Measurements from ENCODE around the gene CAMKK2. TPM values are rescaled to one million over a fixed set of nuclear protein-coding genes. Genes with fewer than 3 reads are reported as not detected.

Gene CAMKK2
- total RNA-seq, 1 donor from 2014 or later = 39.3 TPM

DNA sequence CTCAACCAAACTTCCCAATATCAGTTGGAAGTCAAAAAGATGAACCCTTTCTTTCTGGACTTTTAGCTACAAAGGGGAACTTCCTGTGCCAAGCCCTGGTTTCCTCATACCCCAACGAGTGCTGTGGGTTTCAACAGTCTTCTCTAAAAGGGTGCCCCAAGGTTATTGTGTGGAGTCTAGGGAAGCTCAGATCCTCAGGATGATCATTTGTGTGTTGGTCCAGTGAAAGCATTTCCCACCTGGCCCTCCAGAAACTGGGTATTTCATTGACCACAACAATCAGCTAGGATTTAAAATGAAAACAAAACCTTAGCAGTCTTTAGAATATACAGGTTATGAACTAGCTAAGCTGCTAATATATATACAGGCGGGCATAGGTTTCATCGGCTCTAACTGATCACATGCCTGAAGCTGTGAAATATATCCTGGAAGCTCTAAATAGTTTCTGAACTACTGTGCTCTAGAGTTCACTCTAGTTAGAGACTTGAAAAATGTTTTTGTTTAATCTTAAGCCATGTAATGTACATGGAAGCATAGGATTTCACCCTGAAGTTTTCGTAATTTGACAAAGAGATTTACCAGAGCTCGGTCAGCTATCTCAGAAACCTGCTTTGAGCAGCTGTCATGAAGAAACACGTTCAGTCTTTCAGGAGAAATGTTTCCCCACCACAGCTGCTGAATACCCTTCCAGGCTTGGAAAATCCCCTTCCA lies 57.0 kb downstream of the CAMKK2 start:
- Histone ChIP-seq H3K27ac (no peak overlapping the region), H3K36me3 (peaks cover 48% of the 10 kb centered on the region), H3K4me3 (no peak overlapping the region), H3K27me3 (no peaks in the 10 kb centered on the region), H3K4me1 (peaks cover 33% of the 10 kb centered on the region), H3K9me3 (no peaks in the 10 kb centered on the region)
- ATAC-seq = peak; percentile 68
- TF ChIP-seq, protein P1, sequence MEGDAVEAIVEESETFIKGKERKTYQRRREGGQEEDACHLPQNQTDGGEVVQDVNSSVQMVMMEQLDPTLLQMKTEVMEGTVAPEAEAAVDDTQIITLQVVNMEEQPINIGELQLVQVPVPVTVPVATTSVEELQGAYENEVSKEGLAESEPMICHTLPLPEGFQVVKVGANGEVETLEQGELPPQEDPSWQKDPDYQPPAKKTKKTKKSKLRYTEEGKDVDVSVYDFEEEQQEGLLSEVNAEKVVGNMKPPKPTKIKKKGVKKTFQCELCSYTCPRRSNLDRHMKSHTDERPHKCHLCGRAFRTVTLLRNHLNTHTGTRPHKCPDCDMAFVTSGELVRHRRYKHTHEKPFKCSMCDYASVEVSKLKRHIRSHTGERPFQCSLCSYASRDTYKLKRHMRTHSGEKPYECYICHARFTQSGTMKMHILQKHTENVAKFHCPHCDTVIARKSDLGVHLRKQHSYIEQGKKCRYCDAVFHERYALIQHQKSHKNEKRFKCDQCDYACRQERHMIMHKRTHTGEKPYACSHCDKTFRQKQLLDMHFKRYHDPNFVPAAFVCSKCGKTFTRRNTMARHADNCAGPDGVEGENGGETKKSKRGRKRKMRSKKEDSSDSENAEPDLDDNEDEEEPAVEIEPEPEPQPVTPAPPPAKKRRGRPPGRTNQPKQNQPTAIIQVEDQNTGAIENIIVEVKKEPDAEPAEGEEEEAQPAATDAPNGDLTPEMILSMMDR (IDR thresholded peaks at IDR 0.05) = no peak
- intact Hi-C loops (cut with DNase I) = no loop called here
- no peak for DNase-seq

DNA sequence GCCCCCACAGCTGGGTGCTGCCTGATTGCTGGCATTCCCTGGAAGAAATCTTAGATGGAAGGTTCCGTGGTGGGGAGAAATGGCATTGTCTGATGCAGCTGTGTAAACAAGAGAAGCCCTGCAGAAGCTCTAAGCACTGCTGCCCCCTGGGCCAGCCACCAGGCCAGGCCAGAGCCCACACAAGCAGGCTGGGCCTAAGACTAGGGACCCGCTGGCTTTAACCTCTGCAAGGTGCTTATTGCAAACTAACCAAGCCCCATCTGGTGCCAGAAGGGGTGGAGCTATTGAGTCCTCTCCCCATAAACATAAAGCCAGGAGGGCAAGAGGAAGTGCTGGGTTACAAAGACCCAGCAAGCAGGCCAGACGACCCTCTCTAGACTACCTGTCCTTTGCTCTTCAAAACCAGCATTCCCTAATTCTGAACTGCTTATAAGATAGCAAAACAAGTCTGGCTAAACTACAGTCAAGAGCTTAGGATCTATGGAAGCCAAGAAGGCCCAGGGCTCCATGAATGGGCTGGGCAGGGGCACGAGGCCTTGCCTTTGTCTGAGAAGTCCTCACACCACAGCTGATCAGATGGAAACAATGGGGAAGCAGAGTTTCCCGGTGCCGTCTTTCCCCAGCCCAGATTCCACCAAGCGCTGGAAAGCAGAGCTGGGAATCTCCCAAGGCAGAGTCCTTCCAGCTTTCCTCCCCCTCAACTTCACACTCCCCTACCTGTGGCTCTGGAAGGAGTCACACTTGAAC lies 57.7 kb downstream of the CAMKK2 start:
- no peak overlapping the region for H3K27ac ChIP-seq
- intact Hi-C loops (cut with DNase I) = no loop called here

DNA sequence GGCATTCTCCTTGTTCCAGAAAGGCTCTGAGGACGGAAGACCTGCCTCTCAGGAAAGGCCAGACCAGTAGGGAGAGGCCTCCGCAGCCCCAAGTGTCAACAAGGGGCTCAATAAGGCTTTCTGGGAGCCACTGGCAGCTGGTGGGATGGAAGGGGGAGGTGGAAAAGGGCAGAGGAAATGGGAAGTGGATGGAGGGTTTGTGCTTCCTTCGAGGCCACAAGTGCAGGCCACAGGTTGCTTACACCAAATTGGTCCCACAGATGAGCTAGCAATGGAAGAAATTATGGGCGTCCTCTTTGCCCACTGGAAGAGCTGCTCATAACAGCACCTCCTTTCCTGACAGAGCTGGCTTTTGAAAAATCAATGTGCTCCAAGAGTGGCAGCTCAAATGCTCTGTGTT lies 58.4 kb downstream of the CAMKK2 start:
- no peak overlapping the region for H3K27ac ChIP-seq

More for the DNA sequence above, 57.7 kb downstream of the CAMKK2 start:
- Histone ChIP-seq H3K9me3 (no peaks in the 10 kb centered on the region), H3K4me3 (no peak overlapping the region), H3K4me1 (peaks cover 33% of the 10 kb centered on the region), H3K36me3 (peaks cover 47% of the 10 kb centered on the region), H3K27me3 (no peaks in the 10 kb centered on the region)
- ATAC-seq (peak; percentile 8), DNase-seq (no peak)
- TF ChIP-seq, protein P1 (IDR thresholded peaks at IDR 0.05) = no peak

GRCh38 chr12:121237415-121237814 lies 59.1 kb downstream of the CAMKK2 start:
- peaks cover 52% of the 10 kb centered on the region for H3K36me3 ChIP-seq
- H3K9me3 ChIP-seq = no peaks in the 10 kb centered on the region
- TF ChIP-seq, protein P1 (IDR thresholded peaks at IDR 0.05) = no peak
- intact Hi-C loops (cut with DNase I) = no loop called here
- peaks cover 33% of the 10 kb centered on the region for H3K4me1 ChIP-seq
- H3K4me3 ChIP-seq = no peak overlapping the region
- no peaks in the 10 kb centered on the region for H3K27me3 ChIP-seq
- ATAC-seq (no peak), DNase-seq (no peak)
- H3K27ac ChIP-seq = no peak overlapping the region

More for the DNA sequence above, 58.4 kb downstream of the CAMKK2 start:
- Histone ChIP-seq H3K27me3 (no peaks in the 10 kb centered on the region), H3K9me3 (no peaks in the 10 kb centered on the region), H3K4me1 (peaks cover 33% of the 10 kb centered on the region), H3K36me3 (peaks cover 47% of the 10 kb centered on the region), H3K4me3 (no peak overlapping the region)
- TF ChIP-seq, protein P1 (IDR thresholded peaks at IDR 0.05) = no peak
- DNase-seq (no peak), ATAC-seq (no peak)
- intact Hi-C loops (cut with DNase I) = no loop called here

DNA sequence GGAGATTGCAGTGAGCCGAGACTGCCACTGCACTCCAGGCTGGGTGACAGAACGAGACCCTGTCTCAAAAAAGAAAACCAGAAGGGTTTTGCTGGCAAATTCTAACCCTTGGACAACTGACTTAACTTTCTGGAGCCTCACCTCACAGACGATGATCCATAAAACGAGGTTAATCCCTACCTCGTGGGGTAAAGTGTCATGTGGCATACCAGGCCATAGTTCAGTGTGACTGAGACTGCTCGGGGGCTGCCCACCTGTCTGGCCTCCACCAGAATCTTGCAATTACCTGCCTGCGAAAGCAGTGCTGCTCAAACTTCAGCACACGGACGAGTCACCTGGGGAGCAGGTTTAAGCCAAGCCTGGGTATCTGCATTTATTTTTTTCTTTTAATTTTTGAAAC lies 59.7 kb downstream of the CAMKK2 start:
- TF ChIP-seq, protein P1 (IDR thresholded peaks at IDR 0.05) = no peak
- Histone ChIP-seq H3K27me3 (no peaks in the 10 kb centered on the region), H3K4me1 (peaks cover 33% of the 10 kb centered on the region), H3K27ac (no peak overlapping the region), H3K9me3 (no peaks in the 10 kb centered on the region), H3K4me3 (no peak overlapping the region), H3K36me3 (peaks cover 55% of the 10 kb centered on the region)
- ATAC-seq (no peak), DNase-seq (no peak)
- intact Hi-C loops (cut with DNase I) = no loop called here
